Neural crest cell (in vitro differentiated cells): ENCODE results near the gene LRRC8E. TPM values are rescaled to one million over a fixed set of nuclear protein-coding genes. Genes with fewer than 3 reads are reported as not detected.
A peak's percentile ranks its signal among the peaks of the same experiment; 100 is the strongest.

Experiments
- DNase-seq: peaks from one replicate; pipeline ENCODE4 v3.0.0; 2021; ENCODE audit warnings: low read depth, mixed read lengths, low spot score
- H3K27ac Mint-ChIP-seq: one replicate; pipeline ENCODE4 v1.8.0; 2021; ENCODE audit warnings: mild to moderate bottlenecking, mixed read lengths; ENCODE audit not compliant: unreplicated experiment
- H3K27me3 Mint-ChIP-seq: 2 replicates; pipeline ENCODE4 v1.8.0; 2021; ENCODE audit warnings: low read depth, mild to moderate bottlenecking, mixed read lengths
- H3K36me3 Mint-ChIP-seq: 2 replicates; pipeline ENCODE4 v1.8.0; 2021; ENCODE audit warnings: low read depth, mild to moderate bottlenecking, mixed read lengths
- H3K4me1 Mint-ChIP-seq: 2 replicates; pipeline ENCODE4 v1.8.0; 2021; ENCODE audit warnings: mixed read lengths
- H3K4me3 Mint-ChIP-seq: one replicate; pipeline ENCODE4 v1.8.0; 2021; ENCODE audit warnings: mild to moderate bottlenecking, mixed read lengths
- H3K9me3 Mint-ChIP-seq: 2 replicates; pipeline ENCODE4 v1.8.0; 2021; ENCODE audit warnings: mixed read lengths
- CTCF ChIP-seq: fragments of 200-600 bp; sonication (generic); conservative IDR thresholded peaks from 2 replicates; pipeline ENCODE4 v1.5.0; 2021; ENCODE audit warnings: antibody characterized with exemption, mild to moderate bottlenecking
- total RNA-seq: library from RNA; stranded (reverse); gene quantifications from 2 replicates; pipeline ENCODE4 v1.2.1, GENCODE V29; 2021

LRRC8E gene
- total RNA-seq, 1 donor from 2014 or later, result 0.51 TPM

DNA sequence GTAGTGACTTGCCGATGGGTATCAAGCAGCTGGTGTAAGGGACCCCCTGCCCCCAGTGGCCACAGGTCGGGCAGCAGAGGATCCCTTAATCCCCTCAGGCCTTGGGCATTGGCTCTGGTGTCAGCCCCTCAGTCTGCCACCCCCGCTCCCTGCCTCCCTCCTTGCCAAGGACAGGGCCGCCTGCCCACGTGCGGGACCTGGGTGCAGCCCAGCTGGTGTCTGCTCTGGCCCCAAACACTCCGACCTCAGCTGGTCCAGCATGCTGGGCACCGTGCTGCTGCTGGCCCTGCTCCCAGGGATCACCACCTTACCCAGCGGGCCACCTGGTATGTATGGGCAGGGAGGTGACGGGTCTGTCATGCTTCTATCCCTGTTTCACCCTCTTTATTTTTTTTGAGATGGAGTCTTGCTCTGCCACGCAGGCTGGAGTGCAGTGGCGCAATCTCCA lies 26.3 kb downstream of the LRRC8E start, which contains the start of gene TGFBR3L:
Gene TGFBR3L (plus strand): TSS at position 233 of the 448 bp plus-strand sequence.
- Mint-ChIP-seq H3K36me3 (no peaks in the 10 kb centered on the region), H3K27ac (no peak within 1 kb of the TSS), H3K27me3 (peaks cover 59% of the 10 kb centered on the region), H3K4me3 (peak within 1 kb of the TSS; percentile 81), H3K9me3 (no peaks in the 10 kb centered on the region), H3K4me1 (peaks cover 12% of the 10 kb centered on the region)
- no peak for TF ChIP-seq CTCF
- DNase-seq, result no peak

- Mint-ChIP-seq H3K4me3 (peak overlapping the region; percentile 81), H3K36me3 (no peaks in the 10 kb centered on the region)
Measured at GRCh38 chr19:7915250-7916102, 27.2 kb downstream of the LRRC8E start.

DNA sequence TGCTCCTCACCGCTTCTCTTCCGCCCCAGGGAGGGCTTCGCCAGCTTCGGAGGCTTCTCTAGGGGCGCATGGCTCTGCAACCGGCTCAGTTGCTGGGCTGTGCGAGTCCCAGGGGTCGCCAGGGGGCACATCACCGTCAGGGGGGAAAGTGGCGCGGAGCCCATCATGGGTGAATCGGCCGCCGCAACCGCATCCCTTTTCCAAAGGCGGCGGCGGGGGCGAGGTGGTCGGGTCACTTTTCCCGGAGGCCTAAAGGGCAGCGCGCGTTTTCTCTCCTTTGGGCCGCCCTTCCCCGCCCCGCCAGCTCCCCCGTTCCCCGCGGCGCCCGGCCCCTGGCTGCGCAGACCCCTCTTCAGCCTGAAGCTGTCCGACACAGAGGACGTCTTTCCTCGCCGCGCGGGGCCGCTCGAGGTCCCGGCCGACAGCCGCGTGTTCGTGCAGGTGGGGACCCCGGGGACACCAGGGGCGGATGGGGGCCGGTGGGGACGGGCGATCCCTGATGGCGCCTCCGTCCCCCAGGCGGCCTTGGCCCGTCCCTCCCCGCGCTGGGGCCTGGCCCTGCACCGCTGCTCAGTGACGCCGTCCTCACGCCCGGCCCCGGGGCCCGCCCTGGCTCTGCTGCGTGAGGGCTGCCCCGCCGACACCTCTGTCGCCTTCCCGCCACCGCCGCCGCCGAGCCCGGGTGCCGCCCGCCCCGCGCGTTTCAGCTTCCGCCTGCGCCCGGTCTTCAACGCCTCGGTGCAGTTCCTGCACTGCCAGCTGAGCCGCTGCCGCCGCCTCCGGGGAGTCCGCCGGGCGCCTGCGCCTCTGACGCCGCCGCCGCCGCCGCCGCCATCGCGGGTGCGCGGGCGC lies 28.0 kb downstream of the LRRC8E start:
- Mint-ChIP-seq H3K27me3 (peaks cover 66% of the 10 kb centered on the region), H3K27ac (no peak overlapping the region), H3K4me3 (peak overlapping the region; percentile 81), H3K9me3 (no peaks in the 10 kb centered on the region), H3K36me3 (no peaks in the 10 kb centered on the region), H3K4me1 (peaks cover 24% of the 10 kb centered on the region)
- no peak for DNase-seq
- no peak for TF ChIP-seq CTCF

More at GRCh38 chr19:7915250-7916102, 27.2 kb downstream of the LRRC8E start:
- TF ChIP-seq CTCF, result no peak
- peaks cover 65% of the 10 kb centered on the region for H3K27me3 Mint-ChIP-seq
- H3K27ac Mint-ChIP-seq, result no peak overlapping the region
- no peaks in the 10 kb centered on the region for H3K9me3 Mint-ChIP-seq
- no peak for DNase-seq
- peaks cover 18% of the 10 kb centered on the region for H3K4me1 Mint-ChIP-seq

GRCh38 chr19:7916955-7917266 lies 28.6 kb downstream of the LRRC8E start:
- no peak overlapping the region for H3K27ac Mint-ChIP-seq
- H3K9me3 Mint-ChIP-seq, result no peaks in the 10 kb centered on the region

More at GRCh38 chr19:7916955-7917266, 28.6 kb downstream of the LRRC8E start:
- no peaks in the 10 kb centered on the region for H3K36me3 Mint-ChIP-seq
- peaks cover 24% of the 10 kb centered on the region for H3K4me1 Mint-ChIP-seq
- H3K27me3 Mint-ChIP-seq, result peaks cover 64% of the 10 kb centered on the region
- TF ChIP-seq CTCF, result no peak
- no peak for DNase-seq
- H3K4me3 Mint-ChIP-seq, result peak overlapping the region; percentile 83
